HUES6 (cell line): ENCODE measurements around the gene MAD1L1.

Experiments used
- H3K27ac ChIP-seq: 2 replicates; pipeline ENCODE4 v1.7.0; 2013; ENCODE audit warnings: low read depth, mild to moderate bottlenecking, low read length, inconsistent platforms
- H3K27me3 ChIP-seq: 2 replicates; pipeline ENCODE4 v1.6.1; 2013; ENCODE audit warnings: low read length; ENCODE audit not compliant: control insufficient read depth, insufficient read depth
- H3K36me3 ChIP-seq: 2 replicates; pipeline ENCODE4 v1.6.1; 2013; ENCODE audit warnings: low read length; ENCODE audit not compliant: control insufficient read depth, insufficient read depth
- H3K4me1 ChIP-seq: 2 replicates; pipeline ENCODE4 v1.6.1; 2013; ENCODE audit warnings: low read length; ENCODE audit not compliant: control insufficient read depth, insufficient read depth
- H3K4me3 ChIP-seq: 2 replicates; pipeline ENCODE4 v1.5.1; 2013; ENCODE audit warnings: low read depth, low read length
- H3K9ac ChIP-seq: one replicate; pipeline ENCODE4 v1.6.1; 2013; ENCODE audit warnings: mild to moderate bottlenecking, low read length
- H3K9me3 ChIP-seq: 2 replicates; pipeline ENCODE4 v1.6.1; 2013; ENCODE audit warnings: low read depth, low read length; ENCODE audit not compliant: control insufficient read depth, insufficient read depth

MAD1L1 gene

DNA sequence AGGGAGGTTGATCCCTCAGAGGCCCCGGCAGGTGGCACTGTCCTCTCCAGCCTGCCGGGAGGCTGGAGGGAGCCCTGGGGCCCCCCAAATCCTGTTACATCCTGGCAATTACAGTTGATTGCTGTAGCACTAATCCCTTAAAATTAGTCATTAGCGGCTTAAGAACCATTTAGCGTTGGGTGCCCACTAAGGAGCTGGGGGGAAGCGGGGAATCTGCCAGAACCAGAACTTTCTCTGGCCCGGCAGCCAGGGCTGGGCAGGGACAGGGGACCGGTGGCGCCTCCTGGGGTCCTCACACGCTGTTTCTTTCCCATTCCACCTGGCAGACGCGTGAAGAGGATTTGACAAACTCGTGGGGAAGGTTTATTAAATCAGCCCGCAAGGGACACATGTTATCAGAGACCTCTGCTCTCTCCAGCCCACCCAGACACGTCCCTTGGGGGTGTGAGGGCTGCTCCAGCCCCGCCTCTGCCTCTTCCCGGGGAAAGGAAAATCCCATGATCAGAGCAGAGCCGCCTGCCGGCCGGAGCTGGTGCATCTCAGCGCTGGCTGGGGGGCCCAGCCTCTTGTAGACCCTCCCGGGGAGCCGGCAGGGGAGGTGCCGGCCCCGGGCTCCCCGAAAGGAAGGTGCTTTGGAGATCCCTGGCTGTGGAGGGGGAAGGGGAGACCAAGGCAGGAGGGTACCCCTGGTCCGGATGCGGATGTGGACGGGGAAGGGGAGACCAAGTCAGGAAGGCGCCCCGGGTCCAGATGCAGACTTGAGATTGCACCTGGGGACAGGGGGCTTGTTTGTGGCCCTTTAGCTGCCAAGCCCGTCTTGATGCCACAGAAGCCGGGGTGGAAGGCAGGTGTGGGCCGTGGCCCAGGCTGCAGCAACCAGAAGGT is 420.0 kb downstream of the MAD1L1 start:
- no peaks in the 10 kb centered on the region for H3K36me3 ChIP-seq
- no peaks in the 10 kb centered on the region for H3K27me3 ChIP-seq
- no peak overlapping the region for H3K27ac ChIP-seq
- no peak overlapping the region for H3K4me3 ChIP-seq
- H3K4me1 ChIP-seq = no peaks in the 10 kb centered on the region
- no peaks in the 10 kb centered on the region for H3K9me3 ChIP-seq
- no peak overlapping the region for H3K9ac ChIP-seq

DNA sequence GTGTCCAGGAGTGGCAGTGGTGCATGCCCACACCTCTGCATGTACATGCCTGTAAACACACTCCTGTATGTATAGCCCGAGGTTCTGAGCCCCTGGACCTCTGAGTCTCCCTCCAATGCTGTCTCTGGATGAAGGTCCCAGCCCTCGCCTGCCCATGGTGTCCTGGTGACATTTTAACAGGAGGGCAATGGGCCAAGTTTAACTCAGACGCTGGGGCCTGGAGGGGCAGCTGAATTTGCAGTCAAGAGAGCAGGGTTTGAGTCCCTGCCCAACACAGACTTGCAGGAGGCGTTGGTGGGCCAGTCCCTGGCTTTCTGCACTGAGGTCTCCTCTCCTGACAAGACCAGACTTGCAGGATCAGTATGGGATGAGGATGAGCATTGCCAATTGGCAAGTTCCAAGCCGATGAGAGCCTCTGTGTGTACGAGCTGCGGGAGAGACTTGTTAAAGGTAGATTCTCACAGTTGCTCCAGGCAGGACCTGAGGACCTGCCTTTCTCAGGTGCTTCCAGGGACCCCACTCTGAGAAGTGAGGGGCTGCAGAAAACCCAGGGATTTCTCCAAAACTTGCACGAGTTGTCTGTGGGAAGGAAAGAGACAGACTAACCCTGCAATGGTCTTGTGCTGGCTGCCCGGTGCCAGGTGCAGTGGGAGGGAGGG is 420.8 kb downstream of the MAD1L1 start:
- H3K27ac ChIP-seq = no peak overlapping the region
- H3K9me3 ChIP-seq = no peaks in the 10 kb centered on the region
- no peaks in the 10 kb centered on the region for H3K27me3 ChIP-seq
- H3K4me3 ChIP-seq = no peak overlapping the region
- H3K4me1 ChIP-seq = no peaks in the 10 kb centered on the region
- H3K36me3 ChIP-seq = no peaks in the 10 kb centered on the region
- H3K9ac ChIP-seq = no peak overlapping the region

DNA sequence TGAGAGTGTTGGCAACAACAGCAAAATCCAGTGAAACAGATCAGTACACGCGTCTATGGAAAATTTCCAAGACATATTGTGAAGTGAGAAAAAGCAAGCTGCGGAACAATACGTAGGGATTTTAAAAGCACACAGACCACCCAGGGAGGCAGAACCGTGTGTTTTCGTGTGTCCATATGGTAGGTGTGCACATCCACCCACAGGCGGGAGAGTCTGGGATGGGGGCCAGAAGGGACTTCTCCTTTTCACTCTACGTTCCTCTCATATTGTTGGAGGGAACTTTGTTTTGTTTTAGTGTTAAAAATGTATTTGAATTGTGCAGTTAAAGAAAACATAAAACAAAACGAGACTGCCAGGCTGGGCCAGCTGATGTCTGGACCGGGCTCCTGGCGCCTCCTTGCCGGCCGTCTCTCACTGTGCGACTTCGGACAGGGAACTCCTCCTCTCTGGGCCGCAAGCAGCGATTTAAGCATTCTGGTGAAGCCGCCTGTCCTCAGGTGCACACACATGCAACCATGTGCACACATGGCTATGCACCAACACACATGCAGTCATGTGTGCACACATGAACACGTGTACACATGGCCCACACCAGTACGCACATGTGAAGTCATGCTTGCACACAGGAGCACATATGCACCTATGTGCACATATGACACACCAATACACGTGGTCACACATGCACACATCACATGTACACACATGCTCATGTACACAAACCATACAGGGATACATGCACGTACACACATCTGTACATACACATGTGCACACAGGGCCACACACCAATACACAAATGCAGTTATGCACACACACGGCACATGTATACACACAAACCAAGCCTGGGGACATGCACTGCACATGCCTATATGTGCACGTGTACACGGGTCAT is 421.5 kb downstream of the MAD1L1 start:
- Histone ChIP-seq H3K36me3 (no peaks in the 10 kb centered on the region), H3K27ac (no peak overlapping the region), H3K9ac (no peak overlapping the region), H3K4me1 (no peaks in the 10 kb centered on the region), H3K27me3 (no peaks in the 10 kb centered on the region), H3K9me3 (no peaks in the 10 kb centered on the region), H3K4me3 (no peak overlapping the region)

GRCh38 chr7:1810521-1810920 is 422.2 kb downstream of the MAD1L1 start:
- Histone ChIP-seq H3K9me3 (no peaks in the 10 kb centered on the region), H3K4me1 (no peaks in the 10 kb centered on the region), H3K9ac (no peak overlapping the region), H3K4me3 (no peak overlapping the region), H3K27ac (no peak overlapping the region), H3K36me3 (no peaks in the 10 kb centered on the region), H3K27me3 (no peaks in the 10 kb centered on the region)

DNA sequence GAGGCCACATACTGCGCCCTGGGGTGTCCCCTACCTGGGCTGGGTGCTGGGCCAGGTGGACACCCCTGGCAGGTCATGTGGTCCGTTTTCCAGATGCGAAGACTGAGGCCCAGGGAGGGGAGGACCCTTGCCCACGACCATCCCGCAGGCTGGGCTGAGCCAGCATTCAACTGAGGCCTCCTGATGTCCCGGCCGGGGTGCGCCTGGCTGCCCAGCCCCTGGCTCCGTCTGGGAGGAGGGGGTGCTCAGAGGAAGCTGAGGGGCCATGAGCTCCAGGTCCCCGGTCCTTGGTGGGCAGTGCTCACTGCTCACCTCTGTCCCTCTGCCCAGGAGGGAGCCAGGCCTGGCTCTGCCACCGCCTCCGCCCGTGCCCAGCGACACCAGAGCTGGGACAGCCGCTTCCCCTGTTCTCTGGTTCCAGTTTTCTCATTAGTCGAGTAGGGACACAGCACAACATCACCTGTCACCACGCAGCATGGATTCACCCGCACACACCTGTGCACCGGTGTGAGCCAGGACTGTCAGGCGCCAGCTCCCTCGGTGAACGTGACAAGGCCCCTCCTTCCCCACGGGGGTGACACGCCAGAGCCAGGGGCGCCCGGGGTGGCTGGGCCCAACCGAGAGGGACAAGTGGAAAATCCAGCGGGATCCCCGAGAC is 423.0 kb downstream of the MAD1L1 start:
- Histone ChIP-seq H3K36me3 (no peaks in the 10 kb centered on the region), H3K9ac (no peak overlapping the region), H3K27me3 (no peaks in the 10 kb centered on the region), H3K4me3 (no peak overlapping the region), H3K4me1 (no peaks in the 10 kb centered on the region), H3K27ac (no peak overlapping the region), H3K9me3 (no peaks in the 10 kb centered on the region)

DNA sequence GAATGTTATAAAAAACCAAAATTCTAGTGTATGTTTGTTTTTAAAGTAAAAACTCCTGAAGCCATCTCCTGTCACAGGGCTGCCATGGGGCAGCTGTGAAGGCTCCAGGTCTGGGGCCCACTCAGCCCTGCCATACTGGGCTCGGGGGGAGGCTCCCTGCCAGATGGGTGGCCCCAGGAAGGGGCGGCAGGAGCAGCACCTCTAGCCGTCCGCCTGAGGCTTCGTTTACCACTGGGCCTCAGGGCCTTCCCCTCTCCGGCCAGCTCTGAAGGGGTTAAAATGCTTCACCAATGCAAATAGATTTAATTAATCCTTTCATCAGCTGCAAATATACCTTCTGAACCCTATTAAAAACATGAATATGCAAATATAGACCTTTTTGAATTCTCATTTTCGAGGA is 423.7 kb downstream of the MAD1L1 start:
- Histone ChIP-seq H3K4me1 (no peaks in the 10 kb centered on the region), H3K27me3 (no peaks in the 10 kb centered on the region), H3K36me3 (no peaks in the 10 kb centered on the region), H3K4me3 (no peak overlapping the region), H3K27ac (no peak overlapping the region), H3K9ac (no peak overlapping the region), H3K9me3 (peaks cover 2% of the 10 kb centered on the region; the same call in 1 of the 2 replicates)

DNA sequence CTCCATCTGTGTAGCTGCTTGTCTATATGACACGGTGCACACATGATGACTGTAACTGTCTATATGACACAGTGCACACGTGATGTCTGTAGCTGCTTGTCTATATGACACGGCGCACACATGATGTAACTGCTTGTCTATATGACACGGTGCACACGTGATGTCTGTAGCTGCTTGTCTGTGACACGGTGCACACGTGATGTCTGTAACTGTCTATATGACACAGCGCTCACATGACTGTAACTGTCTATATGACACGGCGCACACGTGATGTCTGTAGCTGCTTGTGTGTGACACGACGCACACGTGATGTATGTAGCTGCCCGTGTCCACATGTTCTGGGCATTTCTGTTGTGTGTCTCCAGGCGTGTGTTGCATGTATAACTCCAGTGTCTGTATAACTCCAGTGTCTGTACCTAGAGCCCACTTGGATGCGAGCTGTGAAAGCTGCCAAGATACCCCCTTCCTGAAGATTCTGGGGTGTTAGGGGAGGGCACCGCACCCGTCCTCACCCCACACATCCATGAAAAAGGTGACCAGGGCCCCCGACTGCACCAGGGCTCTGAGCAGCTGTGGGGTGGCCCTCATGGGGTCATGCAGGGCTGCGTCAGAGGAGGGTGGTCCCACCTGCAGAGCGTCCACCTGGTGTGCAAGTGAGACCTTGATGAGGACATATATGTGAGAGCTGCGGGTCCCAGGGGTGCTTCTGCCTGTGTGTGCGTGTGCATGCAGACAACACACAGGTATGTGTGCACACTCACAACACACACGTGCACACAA is 424.7 kb downstream of the MAD1L1 start:
- H3K27me3 ChIP-seq = no peaks in the 10 kb centered on the region
- H3K4me3 ChIP-seq = no peak overlapping the region
- H3K27ac ChIP-seq = no peak overlapping the region
- peaks cover 10% of the 10 kb centered on the region for H3K9me3 ChIP-seq
- H3K4me1 ChIP-seq = no peaks in the 10 kb centered on the region
- no peak overlapping the region for H3K9ac ChIP-seq
- H3K36me3 ChIP-seq = no peaks in the 10 kb centered on the region

GRCh38 chr7:1806354-1806753 is 426.4 kb downstream of the MAD1L1 start:
- H3K36me3 ChIP-seq = no peaks in the 10 kb centered on the region
- H3K27me3 ChIP-seq = no peaks in the 10 kb centered on the region
- no peaks in the 10 kb centered on the region for H3K4me1 ChIP-seq
- no peak overlapping the region for H3K4me3 ChIP-seq
- no peak overlapping the region for H3K9ac ChIP-seq
- peaks cover 18% of the 10 kb centered on the region for H3K9me3 ChIP-seq
- no peak overlapping the region for H3K27ac ChIP-seq

- Histone ChIP-seq H3K27ac (no peak overlapping the region), H3K27me3 (no peaks in the 10 kb centered on the region), H3K4me3 (no peak overlapping the region), H3K9me3 (peaks cover 24% of the 10 kb centered on the region), H3K4me1 (no peaks in the 10 kb centered on the region), H3K9ac (no peak overlapping the region), H3K36me3 (no peaks in the 10 kb centered on the region)
These were observed 428.4 kb downstream of the MAD1L1 start for GRCh38 chr7:1804310-1804709.

- no peak overlapping the region for H3K9ac ChIP-seq
- no peaks in the 10 kb centered on the region for H3K4me1 ChIP-seq
These were observed 429.8 kb downstream of the MAD1L1 start for GRCh38 chr7:1802899-1803298.

More at GRCh38 chr7:1802899-1803298, 429.8 kb downstream of the MAD1L1 start:
- Histone ChIP-seq H3K9me3 (peaks cover 24% of the 10 kb centered on the region), H3K36me3 (no peaks in the 10 kb centered on the region), H3K27ac (no peak overlapping the region), H3K4me3 (no peak overlapping the region), H3K27me3 (no peaks in the 10 kb centered on the region)
